ES-I3 (cell line): ENCODE measurements around the gene KLF5.
"Not testable (repeated sequence)": the region's sequence is repeated elsewhere in the genome, so short reads cannot be mapped to it uniquely, and the experiment has no call there.

Experiments
- H3K36me3 ChIP-seq: 2 replicates; pipeline ENCODE4 v1.6.1; 2013; ENCODE audit warnings: mild to moderate bottlenecking, low read length, control low read depth, moderate library complexity; ENCODE audit not compliant: insufficient read depth
- H3K4me1 ChIP-seq: 2 replicates; pipeline ENCODE4 v1.6.1; 2013; ENCODE audit warnings: mild to moderate bottlenecking, control low read depth, low read length; ENCODE audit not compliant: insufficient read depth
- H3K9ac ChIP-seq: 2 replicates; pipeline ENCODE4 v1.6.1; 2013; ENCODE audit warnings: low read depth, mild to moderate bottlenecking, low read length, moderate library complexity
- H3K9me3 ChIP-seq: 2 replicates; pipeline ENCODE4 v1.6.1; 2013; ENCODE audit warnings: mild to moderate bottlenecking, low read length, moderate library complexity; ENCODE audit not compliant: control insufficient read depth, insufficient read depth

Gene KLF5

GRCh38 chr13:73058736-73059459 lies at the start of gene KLF5:
Gene KLF5, plus strand, starts transcription at chr13:73059005. Its CDS starts 323 bp downstream, at chr13:73059328.
- Histone ChIP-seq H3K36me3 (peaks cover 5% of the 10 kb centered on the region), H3K9ac (peak within 1 kb of the TSS; percentile 86), H3K4me1 (peaks cover 41% of the 10 kb centered on the region), H3K9me3 (no peaks in the 10 kb centered on the region)

GRCh38 chr13:73011751-73012150 lies 47.1 kb upstream of the KLF5 start:
- Histone ChIP-seq H3K9me3 (no peaks in the 10 kb centered on the region), H3K9ac (no peak overlapping the region), H3K36me3 (no peaks in the 10 kb centered on the region)

GRCh38 chr13:73015805-73016204 lies 43.0 kb upstream of the KLF5 start:
- Histone ChIP-seq H3K4me1 (no peaks in the 10 kb centered on the region), H3K9ac (no peak overlapping the region), H3K9me3 (no peaks in the 10 kb centered on the region), H3K36me3 (no peaks in the 10 kb centered on the region)

More at GRCh38 chr13:73011751-73012150, 47.1 kb upstream of the KLF5 start:
- no peaks in the 10 kb centered on the region for H3K4me1 ChIP-seq

DNA sequence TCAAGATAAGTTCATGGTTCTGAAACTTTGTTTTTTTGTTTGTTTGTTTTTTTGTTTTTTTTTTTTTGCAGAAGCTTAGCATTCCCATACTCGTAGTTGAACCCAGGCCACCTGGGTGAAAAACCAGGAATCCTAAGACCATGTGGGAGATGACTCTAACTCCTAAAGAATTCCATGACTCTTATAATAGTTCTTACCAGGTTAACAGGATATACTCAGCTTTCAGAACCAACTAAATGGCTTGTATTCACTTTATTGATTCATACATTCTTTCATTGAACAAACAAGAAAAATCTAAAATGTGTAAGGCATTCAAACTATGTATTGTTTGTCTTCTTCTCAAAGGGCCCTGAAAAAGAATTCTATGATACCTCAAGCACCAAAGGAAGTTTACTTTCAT lies 40.5 kb upstream of the KLF5 start:
- Histone ChIP-seq H3K9ac (no peak overlapping the region), H3K4me1 (no peaks in the 10 kb centered on the region), H3K36me3 (no peaks in the 10 kb centered on the region), H3K9me3 (no peaks in the 10 kb centered on the region)

DNA sequence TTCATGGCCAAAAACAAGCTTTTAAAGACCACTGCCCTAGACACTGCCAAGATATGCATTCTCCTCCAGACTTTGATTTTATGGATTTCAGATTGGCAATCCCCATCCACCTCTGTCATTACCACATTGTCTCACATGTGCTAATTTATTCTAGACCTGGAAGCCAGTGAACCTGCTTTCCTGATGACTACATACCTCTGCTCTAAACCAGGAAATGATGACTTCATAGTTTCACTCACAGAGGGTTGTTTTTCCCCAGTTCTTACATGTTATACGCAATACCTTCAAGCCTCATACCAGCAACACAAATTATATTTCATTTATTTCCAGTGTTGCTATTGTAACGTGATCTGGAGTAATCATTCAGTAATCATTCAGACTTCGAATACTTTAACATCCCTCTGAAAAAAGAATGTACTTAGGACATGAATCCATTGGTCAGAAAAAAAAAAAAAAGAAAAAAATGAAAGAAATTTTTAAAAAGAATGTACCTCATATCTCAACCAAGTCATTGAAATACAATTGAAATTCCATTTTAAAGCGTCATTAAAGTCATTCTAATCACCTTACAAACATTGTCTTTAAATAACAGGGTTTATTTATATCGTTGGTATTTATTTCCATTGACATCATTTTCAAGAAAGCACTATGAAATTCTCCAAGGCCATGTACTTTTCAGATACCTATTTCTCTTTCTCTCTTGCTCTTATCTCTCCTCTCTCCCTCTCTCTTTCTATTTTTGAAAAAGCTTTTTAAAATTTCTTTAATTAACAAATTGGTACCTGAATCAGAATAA lies 33.4 kb upstream of the KLF5 start:
- no peaks in the 10 kb centered on the region for H3K9me3 ChIP-seq
- no peak overlapping the region for H3K9ac ChIP-seq
- no peaks in the 10 kb centered on the region for H3K4me1 ChIP-seq
- H3K36me3 ChIP-seq = no peaks in the 10 kb centered on the region

- H3K9me3 ChIP-seq = no peaks in the 10 kb centered on the region
- H3K4me1 ChIP-seq = peaks cover 15% of the 10 kb centered on the region
- H3K36me3 ChIP-seq = no peaks in the 10 kb centered on the region
- no peak overlapping the region for H3K9ac ChIP-seq
These were observed 23.9 kb upstream of the KLF5 start for GRCh38 chr13:73034901-73035300.

GRCh38 chr13:73035660-73036059 lies 23.1 kb upstream of the KLF5 start:
- Histone ChIP-seq H3K9ac (no peak overlapping the region), H3K36me3 (no peaks in the 10 kb centered on the region), H3K9me3 (no peaks in the 10 kb centered on the region), H3K4me1 (peaks cover 16% of the 10 kb centered on the region)

DNA sequence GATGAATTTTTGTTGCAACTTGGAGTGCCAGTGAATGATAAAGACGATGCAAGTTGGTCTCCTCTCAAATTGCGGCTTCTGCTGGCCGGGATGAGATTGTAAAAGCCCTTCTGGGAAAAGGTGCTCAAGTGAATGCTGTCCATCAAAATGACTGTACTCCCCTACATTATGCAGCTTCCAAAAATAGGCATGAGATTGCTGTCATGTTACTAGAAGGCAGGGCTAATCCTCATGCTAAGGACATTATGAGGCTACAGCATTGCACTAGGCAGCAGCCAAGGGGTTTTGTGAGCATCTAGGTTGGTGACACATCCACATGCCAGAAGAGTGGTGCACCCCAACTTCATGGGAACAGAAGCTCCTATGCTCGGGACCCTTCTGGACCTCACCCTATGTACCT lies 22.2 kb upstream of the KLF5 start:
- Histone ChIP-seq H3K36me3 (no peaks in the 10 kb centered on the region), H3K4me1 (peaks cover 16% of the 10 kb centered on the region), H3K9me3 (no peaks in the 10 kb centered on the region), H3K9ac (no peak overlapping the region)

DNA sequence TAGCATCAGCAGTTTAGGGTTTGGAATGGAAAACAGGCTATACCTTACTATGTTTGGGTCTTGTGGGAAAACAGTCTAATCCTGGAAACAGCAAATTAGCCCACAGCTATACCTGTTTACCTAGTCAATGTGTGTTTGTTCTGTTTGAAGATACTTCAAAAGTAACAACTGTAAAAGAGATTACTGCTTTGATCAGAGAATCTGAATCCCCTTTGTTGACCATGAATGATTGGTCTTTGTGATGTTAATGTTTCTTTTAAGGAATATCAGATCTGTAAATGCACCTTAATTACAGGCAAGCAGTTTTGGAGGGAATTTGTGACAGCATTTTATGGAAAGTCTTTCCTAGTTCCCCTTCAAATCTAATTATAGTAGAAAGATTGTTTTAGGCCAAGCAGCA lies 20.7 kb upstream of the KLF5 start:
- Histone ChIP-seq H3K9me3 (no peaks in the 10 kb centered on the region), H3K4me1 (peaks cover 16% of the 10 kb centered on the region), H3K9ac (no peak overlapping the region), H3K36me3 (no peaks in the 10 kb centered on the region)

- H3K9me3 ChIP-seq = no peaks in the 10 kb centered on the region
- no peaks in the 10 kb centered on the region for H3K36me3 ChIP-seq
These were observed 19.4 kb upstream of the KLF5 start for GRCh38 chr13:73039201-73040108.

GRCh38 chr13:73040484-73040883 lies 18.3 kb upstream of the KLF5 start:
- Histone ChIP-seq H3K4me1 (peaks cover 12% of the 10 kb centered on the region), H3K36me3 (no peaks in the 10 kb centered on the region), H3K9ac (no peak overlapping the region), H3K9me3 (no peaks in the 10 kb centered on the region)

More at GRCh38 chr13:73039201-73040108, 19.4 kb upstream of the KLF5 start:
- Histone ChIP-seq H3K9ac (no peak overlapping the region), H3K4me1 (peaks cover 16% of the 10 kb centered on the region)

GRCh38 chr13:73040968-73041596 lies 17.7 kb upstream of the KLF5 start:
- H3K9ac ChIP-seq = no peak overlapping the region

GRCh38 chr13:73045031-73045430 lies 13.8 kb upstream of the KLF5 start:
- no peaks in the 10 kb centered on the region for H3K36me3 ChIP-seq
- no peaks in the 10 kb centered on the region for H3K9me3 ChIP-seq
- H3K4me1 ChIP-seq = no peaks in the 10 kb centered on the region; the same call in 1 of the 2 replicates
- H3K9ac ChIP-seq = no peak overlapping the region

More at GRCh38 chr13:73040968-73041596, 17.7 kb upstream of the KLF5 start:
- Histone ChIP-seq H3K4me1 (peaks cover 12% of the 10 kb centered on the region), H3K9me3 (no peaks in the 10 kb centered on the region), H3K36me3 (no peaks in the 10 kb centered on the region)

DNA sequence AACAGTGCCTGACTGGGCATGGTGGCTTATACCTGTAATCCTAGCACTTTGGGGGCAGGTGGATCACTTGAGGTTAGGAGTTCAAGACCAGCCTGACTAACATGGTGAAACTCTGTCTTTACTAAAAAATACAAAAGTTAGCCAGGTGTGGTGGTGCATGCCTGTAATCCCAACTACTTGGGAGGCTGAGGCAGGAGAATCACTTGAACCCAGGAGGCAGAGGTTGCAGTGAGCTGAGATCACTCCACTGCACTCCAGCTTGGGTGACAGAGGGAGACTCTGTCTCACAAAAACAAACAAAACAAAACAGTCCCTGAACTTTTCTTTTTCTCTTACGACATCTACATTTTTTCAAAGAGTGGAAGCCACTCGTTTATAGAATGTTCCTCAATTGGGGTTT lies 10.2 kb upstream of the KLF5 start:
- not testable (repeated sequence) for H3K9me3 ChIP-seq, H3K9ac ChIP-seq, H3K36me3 ChIP-seq

More for the DNA sequence above, 10.2 kb upstream of the KLF5 start:
- not testable (repeated sequence) for H3K4me1 ChIP-seq
